ENCODE measurements around the gene GBF1.
A peak's percentile ranks its signal among the peaks of the same experiment; 100 is the strongest.

The GBF1 gene

DNA sequence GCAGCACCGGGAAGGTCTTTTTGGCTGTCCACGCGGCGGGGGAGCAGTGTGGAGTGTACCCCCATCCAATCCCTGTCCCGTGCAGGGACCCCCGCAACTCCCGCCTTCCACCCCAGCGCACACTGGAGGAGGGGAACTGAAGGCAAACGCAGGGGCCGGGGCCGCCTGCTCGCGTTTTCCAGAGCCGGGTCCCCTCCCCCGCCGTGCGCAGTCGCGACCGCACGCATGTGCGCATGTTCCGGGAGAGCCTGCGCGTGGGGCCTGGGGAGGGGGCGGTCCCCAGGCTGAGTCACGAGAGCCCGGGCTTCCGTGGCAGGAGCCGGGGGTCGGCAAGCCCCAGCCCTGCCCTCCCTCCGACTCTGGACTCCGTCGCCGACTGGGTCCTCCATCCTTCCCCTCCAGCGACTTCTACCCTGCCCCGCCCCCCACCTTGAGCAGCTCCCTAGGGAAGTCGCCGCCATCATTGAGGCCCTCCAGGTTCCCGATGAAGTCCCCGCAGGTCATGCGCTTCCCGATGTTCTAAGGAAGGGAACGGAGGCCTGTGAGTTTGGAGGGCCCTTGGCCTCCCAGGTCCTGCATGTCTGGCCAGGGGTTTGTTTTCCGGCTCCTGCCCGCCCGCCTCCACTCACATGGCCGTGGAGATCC lies 165.2 kb downstream of the GBF1 start:
- peak; percentile 53 for DNase-seq

GRCh38 chr10:102411341-102412255 lies 166.3 kb downstream of the GBF1 start:
- DNase-seq = no peak

GRCh38 chr10:102412293-102412692 lies 167.0 kb downstream of the GBF1 start:
- DNase-seq = no peak

- peak; percentile 53 for DNase-seq
Observed at GRCh38 chr10:102413053-102413705, 167.8 kb downstream of the GBF1 start.

DNA sequence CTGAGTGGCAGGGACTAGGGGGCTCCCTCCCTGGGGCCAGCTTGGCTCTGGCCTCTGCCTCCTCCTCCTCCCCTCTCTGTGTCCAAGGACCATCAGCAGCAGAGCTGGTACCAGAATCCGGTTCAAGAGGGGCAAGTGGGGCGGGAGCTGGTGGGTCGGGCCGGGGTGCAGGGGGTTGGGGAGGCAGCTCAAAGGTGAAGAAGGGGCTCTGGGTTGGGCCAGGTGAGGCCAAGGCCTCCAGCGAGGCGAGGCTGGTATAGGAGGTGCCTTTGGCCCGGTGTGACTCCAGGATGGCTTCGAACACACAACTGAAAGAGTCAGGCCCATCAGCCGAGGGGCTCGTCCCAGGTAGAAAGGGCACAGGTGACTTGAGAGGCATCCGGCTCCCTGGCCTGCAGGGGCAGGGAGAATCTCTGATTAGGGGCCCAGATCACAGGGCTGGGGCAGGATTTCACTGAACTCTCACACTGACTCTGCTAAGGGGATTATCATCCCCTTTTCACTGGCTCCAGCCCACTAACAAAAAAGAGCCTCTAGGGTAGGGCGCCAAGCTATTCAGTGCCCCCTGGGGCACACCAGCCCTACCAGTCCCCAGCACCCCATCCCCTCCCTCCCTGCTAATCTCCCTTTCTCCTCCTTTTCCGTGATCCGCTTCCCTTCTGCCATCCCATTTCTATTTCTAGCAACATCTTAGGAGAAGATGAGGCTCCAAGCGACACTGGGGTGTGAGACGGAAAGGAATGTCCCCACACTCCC lies 168.7 kb downstream of the GBF1 start:
- DNase-seq = no peak

DNA sequence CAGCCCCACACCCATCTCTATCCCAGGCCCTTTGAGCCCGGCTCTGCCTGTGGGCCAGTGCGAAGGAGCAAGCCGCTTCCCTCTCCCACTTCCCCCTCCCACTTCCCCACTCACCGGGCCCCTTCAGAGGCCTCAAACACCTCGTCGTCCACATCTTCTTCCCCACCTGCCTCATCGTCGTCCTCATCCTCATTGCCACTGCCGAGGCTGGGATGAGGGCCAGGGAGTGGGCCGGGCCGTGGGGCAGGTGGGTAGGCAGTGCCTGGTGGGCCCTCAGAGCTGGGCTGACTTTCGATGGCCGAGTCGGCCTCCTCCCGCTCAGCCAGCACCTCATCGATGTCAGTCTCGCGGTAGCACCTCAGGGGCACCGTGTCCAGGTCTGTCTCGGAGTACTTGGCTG lies 169.4 kb downstream of the GBF1 start:
- DNase-seq = no peak

GRCh38 chr10:102416283-102416682 lies 171.0 kb downstream of the GBF1 start:
- no peak for DNase-seq

DNA sequence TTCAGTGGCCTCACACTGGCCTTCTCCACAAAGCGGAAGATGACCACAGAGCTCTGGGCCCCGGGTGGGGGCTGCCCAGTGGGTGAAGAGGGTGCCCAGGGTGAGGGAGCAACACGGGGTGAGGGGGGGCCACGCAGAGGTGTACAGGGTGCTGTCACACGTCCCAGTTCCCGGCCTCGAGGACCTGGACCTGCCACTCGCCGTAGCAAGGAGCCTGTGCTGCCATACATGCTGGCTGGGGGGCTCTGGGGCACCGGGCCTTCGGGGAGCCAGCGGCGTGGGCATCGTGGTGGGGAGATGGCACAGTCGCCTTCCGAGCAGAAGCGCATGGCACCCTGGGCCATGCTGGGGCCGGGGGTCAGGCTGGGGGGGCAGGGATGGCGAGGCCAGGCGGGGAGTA lies 171.4 kb downstream of the GBF1 start:
- DNase-seq = no peak

DNA sequence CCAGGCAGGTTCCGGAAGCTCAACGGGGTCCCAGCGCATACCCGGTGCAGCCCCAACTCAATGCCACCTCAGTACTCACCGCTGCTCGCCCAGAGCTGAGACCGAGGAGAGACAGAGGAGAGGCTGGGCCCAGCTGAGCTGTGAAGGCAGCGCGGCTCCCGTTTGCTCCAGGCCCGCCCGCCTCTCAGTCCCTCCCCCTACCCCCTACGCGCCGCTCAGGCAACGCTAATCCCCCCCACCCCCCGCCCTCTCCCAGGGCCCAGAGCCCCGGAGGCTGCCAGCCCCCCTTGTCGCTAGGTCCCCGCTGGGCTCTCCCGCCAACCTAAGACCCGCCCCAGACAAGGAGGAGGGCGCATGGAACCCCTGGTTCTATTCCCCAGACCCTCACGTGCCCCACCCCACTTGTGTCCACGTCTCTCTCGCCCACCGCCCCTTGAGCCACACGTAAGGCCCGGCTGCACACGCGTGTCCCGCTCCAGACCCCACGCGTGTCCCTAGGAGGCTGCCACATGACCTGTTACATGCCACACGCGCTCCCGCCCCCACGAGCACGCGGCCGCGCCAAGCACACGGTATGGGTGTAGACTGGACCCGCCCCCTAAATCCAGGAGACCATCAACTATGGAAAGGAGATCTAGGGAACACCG lies 173.4 kb downstream of the GBF1 start, which contains the start of gene PSD:
TSS of gene PSD (minus strand) at position 164 of the 647 bp plus-strand sequence. CDS start 1,747 bp downstream, outside the sequence.
- no peak for DNase-seq

- DNase-seq = peak; percentile 76
Observed at GRCh38 chr10:102419269-102420180, 174.2 kb downstream of the GBF1 start.

DNA sequence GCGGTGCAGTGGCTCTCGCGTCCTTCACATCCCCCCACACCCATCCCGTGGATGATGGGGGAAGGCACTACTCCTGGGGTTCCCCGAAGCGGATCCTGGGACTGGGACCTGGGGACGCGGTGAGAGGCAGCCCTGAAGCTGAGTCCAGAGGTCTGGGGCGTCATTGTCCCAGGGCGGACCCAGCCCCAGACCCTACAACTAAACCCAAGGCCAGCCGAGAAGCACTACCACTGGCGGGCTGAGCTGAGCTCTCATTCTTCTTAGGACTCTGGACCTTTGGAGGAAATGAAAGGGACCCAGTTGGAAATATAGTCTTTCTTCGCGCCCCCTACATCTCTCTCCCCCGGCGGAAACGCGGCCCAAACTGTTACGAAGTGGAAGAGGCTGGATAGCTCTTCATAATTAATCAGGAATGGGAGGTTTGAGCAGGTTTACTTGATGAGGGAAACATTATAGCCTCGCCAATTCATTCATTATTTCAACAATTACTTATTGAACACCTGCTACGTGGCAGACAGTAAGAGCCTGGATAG lies 174.9 kb downstream of the GBF1 start:
- DNase-seq = no peak

DNA sequence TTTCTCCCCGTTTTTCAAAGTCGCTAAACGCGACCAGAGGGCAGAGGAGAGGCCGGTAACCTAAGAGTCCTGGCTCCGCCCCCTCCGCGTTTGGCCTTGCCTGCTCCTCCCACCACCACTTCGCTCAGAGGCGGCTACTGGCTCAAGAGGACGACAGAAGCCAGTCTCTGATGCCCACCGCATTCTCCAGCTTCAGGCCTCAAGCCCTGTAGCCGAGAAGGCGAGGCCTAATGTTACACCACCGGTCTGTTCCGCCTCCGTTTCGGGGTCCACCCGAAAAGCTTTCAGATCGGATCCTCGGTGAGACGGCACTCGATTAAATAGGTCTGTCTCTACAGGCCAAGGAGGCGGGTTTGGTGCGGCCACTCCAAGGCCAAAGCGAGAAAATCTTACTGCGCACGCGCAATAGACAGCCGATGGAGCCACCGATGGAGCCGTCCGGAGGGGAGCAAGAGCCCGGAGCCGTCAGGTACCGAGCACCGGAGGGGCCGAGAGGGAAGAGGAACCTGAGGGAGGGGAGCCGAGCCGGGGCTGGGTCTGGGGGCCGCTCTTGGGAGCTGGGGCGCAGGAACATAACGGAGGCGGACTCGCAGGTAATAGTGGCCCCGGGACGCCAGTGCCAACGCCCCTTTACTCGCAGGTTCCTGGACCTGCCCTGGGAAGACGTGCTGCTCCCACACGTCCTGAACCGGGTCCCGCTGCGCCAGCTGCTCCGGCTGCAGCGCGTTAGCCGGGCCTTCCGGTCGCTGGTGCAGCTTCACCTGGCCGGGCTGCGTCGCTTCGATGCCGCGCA lies 175.6 kb downstream of the GBF1 start, which contains the start of gene FBXL15:
TSS of gene FBXL15 (plus strand) at position 123 of the 793 bp plus-strand sequence. CDS start at position 417, 294 bp downstream.
- peak; percentile 97 for DNase-seq

GRCh38 chr10:102421507-102421756 lies 176.1 kb downstream of the GBF1 start:
- no peak for DNase-seq

DNA sequence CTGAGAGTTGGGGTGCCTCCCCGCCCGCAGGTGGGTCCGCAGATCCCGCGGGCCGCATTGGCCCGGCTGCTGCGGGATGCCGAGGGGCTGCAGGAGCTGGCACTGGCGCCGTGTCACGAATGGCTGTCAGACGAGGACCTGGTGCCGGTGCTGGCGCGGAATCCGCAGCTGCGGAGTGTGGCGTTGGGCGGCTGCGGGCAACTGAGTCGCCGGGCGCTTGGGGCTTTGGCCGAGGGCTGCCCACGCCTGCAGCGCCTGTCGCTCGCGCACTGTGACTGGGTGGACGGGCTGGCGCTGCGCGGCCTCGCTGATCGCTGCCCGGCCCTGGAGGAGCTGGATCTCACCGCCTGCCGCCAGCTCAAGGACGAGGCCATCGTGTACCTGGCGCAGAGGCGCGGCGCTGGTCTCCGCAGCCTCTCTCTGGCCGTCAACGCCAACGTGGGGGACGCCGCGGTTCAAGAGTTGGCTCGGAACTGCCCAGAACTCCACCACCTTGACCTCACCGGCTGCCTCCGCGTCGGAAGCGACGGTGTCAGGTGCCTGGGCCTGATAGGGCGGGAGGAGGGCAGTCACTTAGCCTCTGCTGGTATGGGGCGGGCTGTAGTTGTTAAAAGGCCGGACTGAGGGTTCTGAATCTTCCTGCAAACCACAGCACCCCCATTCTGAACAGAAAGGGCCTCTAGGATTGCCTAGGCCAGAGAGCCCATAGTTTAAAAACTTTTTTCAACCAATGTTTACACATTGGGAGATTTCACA lies 176.6 kb downstream of the GBF1 start:
- no peak for DNase-seq

DNA sequence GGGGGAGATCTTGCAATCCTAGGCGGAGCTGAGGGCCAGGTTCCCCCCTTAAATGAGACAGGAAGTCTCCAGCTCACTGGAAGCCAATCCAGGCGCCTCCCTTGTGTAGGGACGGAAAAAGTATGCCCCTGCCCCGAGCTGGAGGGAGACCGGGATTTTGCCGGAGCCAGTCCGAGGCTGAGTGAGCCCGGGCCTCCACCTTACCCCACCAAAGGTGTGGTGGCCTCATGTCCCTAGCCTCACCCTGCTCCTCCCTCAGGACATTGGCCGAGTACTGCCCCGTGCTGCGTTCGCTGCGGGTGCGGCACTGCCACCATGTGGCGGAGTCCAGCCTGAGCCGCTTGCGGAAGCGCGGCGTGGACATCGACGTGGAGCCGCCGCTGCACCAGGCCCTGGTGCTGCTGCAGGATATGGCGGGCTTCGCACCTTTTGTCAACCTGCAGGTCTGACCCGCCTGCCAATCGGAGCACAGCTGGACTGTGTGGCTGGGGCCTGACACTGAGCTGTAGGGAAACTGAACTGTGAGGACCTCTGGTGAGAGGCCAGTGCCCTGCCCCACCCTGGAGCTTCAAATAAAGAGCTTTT lies 177.3 kb downstream of the GBF1 start:
- peak; percentile 73 for DNase-seq

- no peak for DNase-seq
Observed at GRCh38 chr10:102423372-102423968, 178.1 kb downstream of the GBF1 start.

DNA sequence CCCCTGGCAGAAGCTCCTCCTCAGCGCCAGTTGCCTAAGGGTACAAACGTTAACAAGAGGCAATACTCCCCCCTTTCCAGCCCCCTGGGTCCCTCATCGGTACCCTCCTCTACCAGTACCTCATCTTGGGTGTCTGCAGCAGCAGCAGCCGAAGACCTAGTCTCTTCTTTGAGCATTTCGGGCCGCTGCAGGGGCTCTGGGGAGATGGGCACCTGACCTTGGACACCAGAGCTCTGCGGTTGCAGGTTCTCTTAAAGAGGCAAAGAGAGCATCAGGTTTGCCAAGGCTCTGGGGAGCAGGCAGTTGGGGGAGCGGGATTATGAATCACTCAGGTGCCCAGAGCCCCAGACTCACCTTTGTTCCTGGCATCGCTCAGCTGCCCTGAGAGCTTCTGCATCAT lies 178.8 kb downstream of the GBF1 start:
- no peak for DNase-seq

DNA sequence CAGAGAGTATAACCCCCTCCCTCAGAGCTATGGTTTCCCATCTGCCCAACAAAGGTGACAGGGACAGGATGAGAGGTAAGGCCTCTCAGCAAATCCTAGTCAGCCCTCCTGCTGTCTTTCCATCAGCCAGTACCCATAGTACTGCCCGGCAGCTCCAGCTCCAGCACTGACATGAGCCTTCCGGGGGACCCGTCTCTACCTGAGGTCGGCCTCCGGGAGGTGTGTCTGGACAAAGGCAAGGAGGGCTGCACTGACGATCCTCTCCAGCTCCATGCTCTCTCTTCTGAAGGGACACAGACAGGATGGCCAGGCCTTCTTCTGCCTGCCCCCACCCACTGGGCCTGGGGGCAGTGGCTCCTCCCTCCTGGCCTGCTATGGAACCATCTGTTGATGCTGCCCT lies 179.6 kb downstream of the GBF1 start:
- no peak for DNase-seq

DNA sequence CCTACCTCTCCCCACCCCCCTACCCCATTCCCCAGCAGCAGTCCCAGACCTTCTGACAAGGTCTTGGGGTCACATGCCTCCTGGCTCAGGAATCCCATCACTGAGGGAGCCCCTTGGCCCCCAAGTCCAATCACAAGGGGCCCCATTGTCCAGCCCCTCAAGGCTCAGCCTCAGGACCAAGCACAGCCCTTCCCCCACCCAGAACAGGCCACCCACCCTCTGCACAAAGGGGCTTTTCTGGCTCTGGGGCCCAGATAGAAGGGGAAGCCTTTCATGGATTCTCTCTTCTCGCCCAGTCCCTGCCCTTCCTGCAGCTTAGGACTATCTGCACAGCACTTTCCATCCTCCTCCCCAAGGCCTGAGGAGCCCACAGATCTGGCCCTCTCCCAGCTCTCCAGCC lies 180.1 kb downstream of the GBF1 start:
- no peak for DNase-seq

All from activated CD4-positive, alpha-beta T cell treated with anti-CD3 and anti-CD28 coated beads, Interleukin-10, Interleukin-2, amounts not matched to agents 100 ng/mL and 50 ng/mL, durations not matched to agents 16 hours and 8 hours (primary cell).